Kidney epithelial cell (primary cell): ENCODE measurements around the gene ISCA2. TPM values are rescaled to one million over a fixed set of nuclear protein-coding genes. Genes with fewer than 3 reads are reported as not detected.

Experiments used
- DNase-seq: peaks from one replicate; pipeline ENCODE4 v3.0.0-alpha.2; 2010; ENCODE audit warnings: low read depth
- H3K27me3 ChIP-seq: 2 replicates; pipeline ENCODE4 v1.6.0; 2011; ENCODE audit warnings: low read length; ENCODE audit not compliant: control insufficient read depth, insufficient read depth
- H3K36me3 ChIP-seq: 2 replicates; pipeline ENCODE4 v1.5.1; 2011; ENCODE audit warnings: low read length; ENCODE audit not compliant: control insufficient read depth, insufficient read depth
- H3K4me3 ChIP-seq: 2 replicates; pipeline ENCODE4 v1.5.1; 2011; ENCODE audit warnings: low read depth, mild to moderate bottlenecking, control low read depth, low read length
- CTCF ChIP-seq: IDR thresholded peaks from 2 replicates; pipeline ENCODE4 v1.5.1; 2011; ENCODE audit warnings: mild to moderate bottlenecking, moderate library complexity, low read length, control low read depth, inconsistent platforms; ENCODE audit not compliant: insufficient read depth, poor library complexity, severe bottlenecking
- total RNA-seq: library from RNA; depleted of rRNA; stranded (reverse); fragments of >200 nt; gene quantifications from 2 replicates; pipeline ENCODE4 v1.2.3, GENCODE V29; 2015

ISCA2 gene
- total RNA-seq, 1 donor from 2014 or later = 12.1 TPM

GRCh38 chr14:74495356-74495755 is 1.8 kb downstream of the ISCA2 start:
- Histone ChIP-seq H3K36me3 (no peaks in the 10 kb centered on the region), H3K4me3 (no peak overlapping the region), H3K27me3 (no peaks in the 10 kb centered on the region)
- no peak for TF ChIP-seq CTCF
- no peak for DNase-seq

GRCh38 chr14:74500417-74501134 is 7.0 kb downstream of the ISCA2 start:
- no peak for TF ChIP-seq CTCF
- DNase-seq = no peak
- Histone ChIP-seq H3K36me3 (no peaks in the 10 kb centered on the region), H3K4me3 (no peak overlapping the region), H3K27me3 (no peaks in the 10 kb centered on the region)

GRCh38 chr14:74501135-74501614 is 7.6 kb downstream of the ISCA2 start:
- DNase-seq = no peak
- peak; percentile 82 for TF ChIP-seq CTCF
- no peaks in the 10 kb centered on the region for H3K36me3 ChIP-seq
- no peak overlapping the region for H3K4me3 ChIP-seq
- no peaks in the 10 kb centered on the region for H3K27me3 ChIP-seq

- no peak for DNase-seq
- no peak for TF ChIP-seq CTCF
- H3K27me3 ChIP-seq = no peaks in the 10 kb centered on the region
- no peaks in the 10 kb centered on the region for H3K36me3 ChIP-seq
- no peak overlapping the region for H3K4me3 ChIP-seq
Observed at GRCh38 chr14:74501691-74502090, 8.1 kb downstream of the ISCA2 start.

GRCh38 chr14:74502236-74503019 is 8.9 kb downstream of the ISCA2 start:
- no peak for DNase-seq
- TF ChIP-seq CTCF = peak; percentile 73
- no peak overlapping the region for H3K4me3 ChIP-seq

More at GRCh38 chr14:74502236-74503019, 8.9 kb downstream of the ISCA2 start:
- Histone ChIP-seq H3K36me3 (no peaks in the 10 kb centered on the region), H3K27me3 (no peaks in the 10 kb centered on the region)
